Lower leg skin (tissue), 4 donors: ENCODE data around the gene OFD1. TPM values are rescaled to one million over a fixed set of nuclear protein-coding genes. Genes with fewer than 3 reads are reported as not detected.

Experiments used
- DNase-seq, 2 donors: peaks; one replicate each; pipeline ENCODE4 v3.0.0-alpha.2; 2019; ENCODE audit warnings: low spot score in 2 of 2
- H3K4me3 ChIP-seq: fragments of 200-600 bp; sonication (generic); 2 replicates; pipeline ENCODE4 v1.5.1; 2017; ENCODE audit warnings: mild to moderate bottlenecking, low read depth; ENCODE audit not compliant: poor library complexity, severe bottlenecking
- POLR2A ChIP-seq, 2 donors: fragments of 450-650 bp; IDR thresholded peaks; one replicate each; pipeline ENCODE4 v1.6.1; 2016 to 2017; ENCODE audit warnings: antibody characterized with exemption in 2 of 2, mild to moderate bottlenecking in 1 of 2, moderate library complexity in 1 of 2
- WGBS, 2 donors: methylation state at CpG; one replicate each; pipeline ENCODE4 v1.1.5; 2018; 5-methylcytosine and 5-hydroxymethylcytosine counted together
- intact Hi-C: fragments of 100-400 bp; cut with DNase I; formaldehyde crosslinking; loops from one replicate; pipeline ENCODE4 v1.15.0; 2023; ENCODE audit warnings: low total_unique reads
- total RNA-seq, 4 donors: library from RNA; depleted of rRNA; stranded (reverse); fragments of >200 nt; gene quantifications; one replicate each; pipeline ENCODE4 v1.1.0, GENCODE V29; 2016
- TF ChIP-seq, protein P1 (sequence below), 3 donors: fragments of 450-650 bp; IDR thresholded peaks; one replicate each; pipeline ENCODE4 v1.5.1; 2016; ENCODE audit warnings: antibody characterized with exemption in 3 of 3, mild to moderate bottlenecking in 3 of 3, moderate library complexity in 2 of 3

OFD1 gene
- total RNA-seq, 4 donors from 2014 or later: 20.0 to 69.6 (median 27.5) TPM

DNA sequence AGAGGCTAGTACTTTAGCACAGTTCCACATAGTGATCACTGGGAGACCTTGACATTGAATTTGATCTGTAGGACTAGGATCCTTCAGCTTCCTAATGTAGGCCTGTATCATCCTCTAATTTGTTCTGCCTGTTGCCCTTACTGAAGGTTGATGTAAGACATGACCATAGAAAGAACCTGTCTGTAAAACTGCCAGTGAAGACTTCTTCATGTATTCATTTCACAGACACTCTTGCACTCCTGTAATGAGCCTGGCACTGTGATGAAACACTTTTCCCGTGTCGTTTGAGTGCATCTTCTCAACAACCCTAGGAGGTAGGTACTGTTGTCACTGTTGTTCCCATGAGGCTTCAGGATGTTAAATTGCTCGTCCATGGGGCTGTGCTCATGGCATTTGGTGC lies 31.0 kb upstream of the OFD1 start:
- no peak overlapping the region for H3K4me3 ChIP-seq
- 44 to 71% methylated on average over 3 of the region's 3 CpGs for WGBS, 2 donors
- DNase-seq: no peak
- intact Hi-C loops: no loop called here
- TF ChIP-seq POLR2A (IDR thresholded peaks at IDR 0.05): no peak
- TF ChIP-seq, protein P1, sequence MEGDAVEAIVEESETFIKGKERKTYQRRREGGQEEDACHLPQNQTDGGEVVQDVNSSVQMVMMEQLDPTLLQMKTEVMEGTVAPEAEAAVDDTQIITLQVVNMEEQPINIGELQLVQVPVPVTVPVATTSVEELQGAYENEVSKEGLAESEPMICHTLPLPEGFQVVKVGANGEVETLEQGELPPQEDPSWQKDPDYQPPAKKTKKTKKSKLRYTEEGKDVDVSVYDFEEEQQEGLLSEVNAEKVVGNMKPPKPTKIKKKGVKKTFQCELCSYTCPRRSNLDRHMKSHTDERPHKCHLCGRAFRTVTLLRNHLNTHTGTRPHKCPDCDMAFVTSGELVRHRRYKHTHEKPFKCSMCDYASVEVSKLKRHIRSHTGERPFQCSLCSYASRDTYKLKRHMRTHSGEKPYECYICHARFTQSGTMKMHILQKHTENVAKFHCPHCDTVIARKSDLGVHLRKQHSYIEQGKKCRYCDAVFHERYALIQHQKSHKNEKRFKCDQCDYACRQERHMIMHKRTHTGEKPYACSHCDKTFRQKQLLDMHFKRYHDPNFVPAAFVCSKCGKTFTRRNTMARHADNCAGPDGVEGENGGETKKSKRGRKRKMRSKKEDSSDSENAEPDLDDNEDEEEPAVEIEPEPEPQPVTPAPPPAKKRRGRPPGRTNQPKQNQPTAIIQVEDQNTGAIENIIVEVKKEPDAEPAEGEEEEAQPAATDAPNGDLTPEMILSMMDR (IDR thresholded peaks at IDR 0.05): no peak

DNA sequence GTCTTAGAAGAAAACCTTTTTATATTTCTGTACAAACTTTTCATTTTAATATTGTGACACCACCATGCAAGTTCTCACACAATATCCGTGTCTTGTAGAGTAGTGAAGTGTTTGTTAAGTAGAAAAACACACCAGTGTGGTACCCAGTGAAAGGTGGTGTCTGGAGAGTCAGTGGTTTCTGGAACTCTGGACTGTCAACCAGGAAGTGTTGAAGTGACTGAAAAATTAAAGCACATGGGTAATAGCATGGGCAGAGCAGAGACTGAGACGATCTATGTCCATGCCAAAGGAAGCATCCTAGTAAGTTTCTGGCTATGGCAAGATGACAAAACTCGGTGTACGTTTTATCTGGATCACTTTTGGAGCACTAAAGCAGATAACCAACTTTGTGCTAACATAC lies 23.4 kb upstream of the OFD1 start:
- 81 to 83% methylated on average over 4 of the region's 4 CpGs for WGBS, 2 donors
- intact Hi-C loops: no loop called here
- no peak overlapping the region for H3K4me3 ChIP-seq
- TF ChIP-seq POLR2A (IDR thresholded peaks at IDR 0.05): no peak
- TF ChIP-seq, protein P1 (IDR thresholded peaks at IDR 0.05): no peak
- DNase-seq: no peak

DNA sequence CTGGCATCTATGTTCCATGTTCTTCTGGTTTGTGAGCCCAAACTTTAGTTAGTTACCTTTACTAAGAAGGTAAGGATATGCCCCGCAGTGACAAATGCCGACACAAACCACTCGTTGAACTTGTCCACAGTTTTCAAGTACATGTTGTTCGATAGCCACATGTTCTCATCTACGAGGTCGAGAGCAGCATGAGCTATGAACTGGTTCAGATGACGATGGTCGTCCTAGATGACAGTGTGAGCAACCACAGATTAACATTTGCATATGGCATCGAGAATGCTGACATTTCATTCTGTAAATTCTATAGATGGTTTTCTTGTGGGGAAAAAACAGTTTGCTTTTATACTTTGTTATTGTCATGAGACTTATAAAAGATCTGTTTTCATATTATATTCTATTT lies 18.1 kb upstream of the OFD1 start:
- no peak for DNase-seq
- no peak overlapping the region for H3K4me3 ChIP-seq
- 90 to 94% methylated on average over 9 of the region's 9 CpGs for WGBS, 2 donors
- intact Hi-C loops: no loop called here
- no peak for TF ChIP-seq POLR2A (IDR thresholded peaks at IDR 0.05)
- TF ChIP-seq, protein P1 (IDR thresholded peaks at IDR 0.05): no peak

DNA sequence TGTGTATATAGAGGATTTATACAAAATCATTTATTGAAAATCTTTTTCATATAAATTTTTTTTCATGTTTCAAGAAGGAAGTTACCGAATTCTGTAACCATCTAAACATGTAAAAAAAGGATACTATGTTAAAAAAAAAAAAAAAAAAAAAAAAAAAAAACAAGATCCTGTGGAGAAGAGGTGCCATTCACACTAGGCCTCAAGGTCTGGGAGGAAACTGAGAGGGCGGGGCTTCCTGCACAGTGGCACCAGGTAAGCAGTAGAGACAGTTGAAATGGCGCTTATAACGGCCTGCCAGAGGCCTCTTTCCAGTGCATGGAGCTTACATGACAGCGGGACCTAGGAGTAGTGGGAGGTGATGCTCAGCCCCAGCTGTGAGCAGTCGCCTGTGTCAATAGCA lies 17.6 kb upstream of the OFD1 start:
- DNase-seq: no peak
- intact Hi-C loops: no loop called here

DNA sequence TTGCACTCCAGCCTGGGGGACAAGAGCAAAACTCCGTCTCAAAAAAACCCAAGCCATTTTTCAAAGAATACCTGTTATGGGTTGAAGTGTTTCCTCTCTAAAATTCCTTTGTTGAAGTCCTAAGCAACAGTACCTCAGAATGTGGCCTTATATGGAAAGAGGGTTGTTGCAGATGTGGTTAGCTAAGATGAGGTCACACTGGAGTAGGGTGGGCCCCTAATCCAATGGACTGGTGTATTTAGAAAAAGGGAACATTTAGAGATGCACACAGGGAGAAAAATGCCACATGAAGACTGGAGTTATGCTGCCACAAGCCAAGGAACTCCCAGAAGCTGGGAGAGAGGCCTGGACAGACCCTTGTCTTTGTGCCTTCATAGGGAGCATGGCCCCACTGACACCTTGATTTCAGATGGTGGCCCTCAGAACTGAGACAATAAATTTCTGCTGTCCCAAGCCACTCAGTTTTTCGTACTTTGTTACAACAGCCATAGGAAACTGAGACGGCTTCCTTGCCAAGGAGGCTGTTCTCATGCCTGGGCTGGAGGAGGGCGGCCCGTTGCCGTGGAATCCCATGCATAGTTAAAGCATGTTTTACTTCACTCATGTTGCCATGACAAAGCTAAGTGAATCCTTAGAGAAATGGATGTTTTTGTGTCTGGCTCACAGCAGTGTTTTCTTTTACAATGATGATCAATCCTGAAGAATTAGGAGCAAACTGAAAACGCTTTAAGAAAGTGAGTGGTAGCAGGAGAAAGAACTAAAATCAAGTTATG lies 16.7 kb upstream of the OFD1 start:
- H3K4me3 ChIP-seq: no peak overlapping the region
- TF ChIP-seq POLR2A (IDR thresholded peaks at IDR 0.05): no peak
- TF ChIP-seq, protein P1 (IDR thresholded peaks at IDR 0.05): no peak
- 42 to 78% methylated on average over 7 of the region's 7 CpGs for WGBS, 2 donors
- intact Hi-C loops: no loop called here
- no peak for DNase-seq

More for the DNA sequence above, 17.6 kb upstream of the OFD1 start:
- TF ChIP-seq, protein P1 (IDR thresholded peaks at IDR 0.05): no peak
- TF ChIP-seq POLR2A (IDR thresholded peaks at IDR 0.05): no peak
- H3K4me3 ChIP-seq: no peak overlapping the region
- WGBS, 2 donors: 92 to 93% methylated on average over 5 to 6 of the region's 6 CpGs
